H1 (cell line): Measurements from ENCODE around the gene HORMAD2. TPM values are rescaled to one million over a fixed set of nuclear protein-coding genes. Genes with fewer than 3 reads are reported as not detected.

Experiments used
- CTCF ChIA-PET: fragments of 300-600 bp; sonication (Branson Sonifier 250); formaldehyde crosslinking; loops from one replicate; lab custom pipeline; 2021; ENCODE audit not compliant: partially characterized antibody; lab: Charles Lee
- POLR2A ChIA-PET: fragments of 300-600 bp; sonication (Branson Sonifier 250); formaldehyde crosslinking; loops from one replicate; lab custom pipeline; 2021; ENCODE audit warnings: inconsistent platforms; ENCODE audit not compliant: partially characterized antibody; lab: Charles Lee
- DNase-seq, 2 experiments: peaks; one replicate each; pipeline versions ENCODE4 v3.0.0 to v3.0.0-alpha.2; 2010 to 2022; ENCODE audit warnings: low spot score in 2 of 2, low read depth in 1 of 2, mixed read lengths in 1 of 2
- FAIRE-seq: peaks from 2 replicates; lab custom pipeline; 2011; peaks lifted over from hg19 to GRCh38; lab: Jason Lieb, UNC
- H2AFZ ChIP-seq: 2 replicates; pipeline ENCODE4 v1.8.1; 2012; ENCODE audit warnings: low read length, inconsistent platforms
- H2AK5ac ChIP-seq: 2 replicates; pipeline ENCODE4 v1.6.1; 2013; ENCODE audit warnings: low read depth, low read length
- H2BK120ac ChIP-seq: replicated peaks from 2 replicates; pipeline ENCODE3; 2013; ENCODE audit warnings: low read depth, low read length, inconsistent platforms
- H2BK12ac ChIP-seq: 2 replicates; pipeline ENCODE4 v1.6.1; 2013; ENCODE audit warnings: low read depth, low read length
- H2BK15ac ChIP-seq: 2 replicates; pipeline ENCODE4 v1.6.1; 2013; ENCODE audit warnings: low read length
- H2BK20ac ChIP-seq: 2 replicates; pipeline ENCODE4 v1.6.1; 2013; ENCODE audit warnings: low read length
- H2BK5ac ChIP-seq: 2 replicates; pipeline ENCODE4 v1.6.1; 2013; ENCODE audit warnings: low read depth, low read length
- H3K14ac ChIP-seq: 2 replicates; pipeline ENCODE4 v1.6.1; 2013; ENCODE audit warnings: inconsistent platforms; ENCODE audit not compliant: insufficient read length
- H3K18ac ChIP-seq: 2 replicates; pipeline ENCODE4 v1.6.1; 2013; ENCODE audit warnings: low read length; ENCODE audit errors: extremely low read depth
- H3K23ac ChIP-seq: 2 replicates; pipeline ENCODE4 v1.6.1; 2013; ENCODE audit warnings: inconsistent platforms; ENCODE audit not compliant: insufficient read length
- H3K23me2 ChIP-seq: 2 replicates; pipeline ENCODE4 v1.6.1; 2013; ENCODE audit warnings: low read depth, low read length
- H3K27ac ChIP-seq: 2 replicates; pipeline ENCODE4 v1.6.1; 2011; ENCODE audit warnings: low read depth, low read length, inconsistent platforms
- H3K27me3 ChIP-seq, 4 experiments: replicated peaks in 1 of 4; 1 replicate in 1 of 4; 2 replicates in 3 of 4; pipeline versions ENCODE4 v1.6.1 to v1.8.1; 2011 to 2013; ENCODE audit warnings: low read length in 3 of 4, mild to moderate bottlenecking in 3 of 4, inconsistent platforms in 2 of 4, mixed read lengths in 2 of 4, moderate library complexity in 1 of 4; ENCODE audit not compliant: control insufficient read depth in 3 of 4, insufficient read depth in 3 of 4; ENCODE audit errors: extremely low read depth in 1 of 4
- H3K36me3 ChIP-seq, 4 experiments: 2 replicates each; pipeline versions ENCODE4 v1.6.1 to v1.8.1; 2011 to 2013; ENCODE audit warnings: mild to moderate bottlenecking in 4 of 4, low read length in 3 of 4, moderate library complexity in 2 of 4, control low read depth in 1 of 4, inconsistent platforms in 1 of 4; ENCODE audit not compliant: insufficient read depth in 4 of 4, control insufficient read depth in 2 of 4
- H3K4ac ChIP-seq: replicated peaks from 2 replicates; pipeline ENCODE3; 2013; ENCODE audit warnings: low read length, low read depth, mixed read lengths, inconsistent platforms; ENCODE audit not compliant: insufficient read length
- H3K4me1 ChIP-seq, 4 experiments: replicated peaks in 1 of 4; 1 replicate in 1 of 4; 2 replicates in 3 of 4; pipeline versions ENCODE4 v1.6.1 to v1.8.1; 2011 to 2013; ENCODE audit warnings: low read length in 3 of 4, inconsistent platforms in 2 of 4, mixed read lengths in 1 of 4; ENCODE audit not compliant: insufficient read depth in 4 of 4, control insufficient read depth in 3 of 4
- H3K4me2 ChIP-seq, 2 experiments: 2 replicates each; pipeline versions ENCODE4 v1.6.1 to v1.8.1; 2011 to 2013; ENCODE audit warnings: low read depth in 2 of 2, low read length in 2 of 2, control low read depth in 1 of 2, inconsistent platforms in 1 of 2, mild to moderate bottlenecking in 1 of 2; ENCODE audit not compliant: insufficient read depth in 1 of 2
- H3K4me3 ChIP-seq, 4 experiments: fragments of 200-600, 300-600 bp in 1 of 4; sonication (generic), shearing (Covaris generic), sonication (Bioruptor Twin) in 1 of 4; 2 replicates each; pipeline versions ENCODE4 v1.5.1 to v1.8.1; 2011 to 2016; ENCODE audit warnings: low read length in 4 of 4, low read depth in 3 of 4, control low read depth in 2 of 4, inconsistent platforms in 2 of 4, mild to moderate bottlenecking in 2 of 4, mixed read lengths in 1 of 4, moderate library complexity in 1 of 4; ENCODE audit not compliant: insufficient read depth in 2 of 4; ENCODE audit errors: extremely low read depth in 1 of 4
- H3K56ac ChIP-seq: replicated peaks from 2 replicates; pipeline ENCODE3; 2013; ENCODE audit warnings: low read depth, mild to moderate bottlenecking, mixed read lengths, low read length, inconsistent platforms; ENCODE audit not compliant: insufficient read length
- H3K79me1 ChIP-seq: 2 replicates; pipeline ENCODE4 v1.6.1; 2013; ENCODE audit warnings: low read depth, low read length, control low read depth
- H3K79me2 ChIP-seq, 2 experiments: 2 replicates each; pipeline versions ENCODE4 v1.6.1 to v1.8.1; 2012 to 2013; ENCODE audit warnings: low read length in 2 of 2, mild to moderate bottlenecking in 2 of 2, inconsistent platforms in 1 of 2; ENCODE audit not compliant: insufficient read depth in 2 of 2, control insufficient read depth in 1 of 2
- H3K9ac ChIP-seq, 4 experiments: replicated peaks in 1 of 4; 1 replicate in 1 of 4; 2 replicates in 3 of 4; pipeline versions ENCODE4 v1.6.1 to v1.8.1; 2011 to 2013; ENCODE audit warnings: low read depth in 3 of 4, low read length in 3 of 4, control low read depth in 2 of 4, mild to moderate bottlenecking in 2 of 4, moderate library complexity in 2 of 4, inconsistent platforms in 1 of 4; ENCODE audit errors: extremely low read depth in 1 of 4
- H3K9me3 ChIP-seq, 2 experiments: 2 replicates each; pipeline versions ENCODE4 v1.6.1 to v1.8.1; 2012 to 2013; ENCODE audit warnings: mild to moderate bottlenecking in 2 of 2, moderate library complexity in 2 of 2, control low read depth in 1 of 2, inconsistent platforms in 1 of 2, low read depth in 1 of 2, low read length in 1 of 2, mixed read lengths in 1 of 2; ENCODE audit not compliant: insufficient read depth in 2 of 2
- H4K20me1 ChIP-seq, 2 experiments: replicated peaks in 1 of 2; 2 replicates each; pipeline versions ENCODE3 to v1.8.1; 2011 to 2013; ENCODE audit warnings: inconsistent platforms in 2 of 2, low read length in 2 of 2, mild to moderate bottlenecking in 1 of 2; ENCODE audit not compliant: insufficient read depth in 2 of 2, control insufficient read depth in 1 of 2
- H4K5ac ChIP-seq: 2 replicates; pipeline ENCODE4 v1.6.1; 2013; ENCODE audit warnings: low read length, low read depth, mixed read lengths, inconsistent platforms; ENCODE audit not compliant: insufficient read length
- H4K8ac ChIP-seq: 2 replicates; pipeline ENCODE4 v1.8.0; 2013; ENCODE audit warnings: mild to moderate bottlenecking, moderate library complexity, low read length, inconsistent platforms; ENCODE audit not compliant: insufficient read depth; ENCODE audit errors: extremely low read depth
- H4K91ac ChIP-seq: replicated peaks from 2 replicates; pipeline ENCODE3; 2013; ENCODE audit warnings: low read length, mixed read lengths, inconsistent platforms; ENCODE audit not compliant: insufficient read length
- CHD1 ChIP-seq: IDR thresholded peaks from 2 replicates; pipeline ENCODE4 v1.6.1; 2012; ENCODE audit warnings: low read depth, low read length, improper control_type of control experiment
- GTF2F1 ChIP-seq: IDR thresholded peaks from 2 replicates; pipeline ENCODE4 v1.6.1; 2012; ENCODE audit warnings: low read depth, low read length, improper control_type of control experiment, borderline replicate concordance
- HDAC2 ChIP-seq, 2 experiments: fragments of 300-600 bp in 1 of 2; sonication (generic) in 1 of 2; IDR thresholded peaks; 2 replicates each; pipeline ENCODE4 v1.6.1; 2011 to 2012; ENCODE audit warnings: low read depth in 2 of 2, low read length in 2 of 2, mild to moderate bottlenecking in 2 of 2, moderate library complexity in 2 of 2, borderline replicate concordance in 1 of 2, inconsistent platforms in 1 of 2
- SAP30 ChIP-seq: fragments of 300-600 bp; sonication (generic); IDR thresholded peaks from 2 replicates; pipeline ENCODE4 v1.7.1; 2012; ENCODE audit warnings: low read length, moderate library complexity, mild to moderate bottlenecking, inconsistent platforms; ENCODE audit not compliant: insufficient read depth, insufficient replicate concordance
- SP1 ChIP-seq: IDR thresholded peaks from 2 replicates; pipeline ENCODE4 v1.6.1; 2011; ENCODE audit warnings: low read depth, low read length
- SP4 ChIP-seq: IDR thresholded peaks from 2 replicates; pipeline ENCODE4 v1.6.1; 2012; ENCODE audit warnings: low read length, inconsistent platforms
- SUZ12 ChIP-seq: fragments of 200-600 bp; sonication (generic); IDR thresholded peaks from 2 replicates; pipeline ENCODE4 v1.6.1; 2012; ENCODE audit warnings: mild to moderate bottlenecking, inconsistent platforms, low read length, moderate library complexity, mixed read lengths
- WGBS, 2 experiments: shearing (Covaris generic) in 1 of 2; methylation state at CpG; one replicate each; pipeline versions ENCODE4 v1.1.6 to v1.1.7; 2013 to 2015; ENCODE audit warnings: low lambda C conversion rate in 2 of 2, mixed read lengths in 2 of 2, inconsistent platforms in 1 of 2, low coverage in 1 of 2, missing lambda C conversion rate in 1 of 2; ENCODE audit not compliant: insufficient replicate concordance in 2 of 2, insufficient coverage in 1 of 2, insufficient read length in 1 of 2; ENCODE audit errors: extremely low coverage in 1 of 2, missing lambda C conversion rate in 1 of 2; 5-methylcytosine and 5-hydroxymethylcytosine counted together
- polyA plus RNA-seq, 7 experiments: library from polyadenylated mRNA; depleted of rRNA in 3 of 7; stranded (reverse) in 5 of 7; unstranded in 2 of 7; fragments of >200 nt in 5 of 7; fragments of 200-250 nt in 2 of 7; gene quantifications; 1 replicate in 5 of 7; 2 replicates in 1 of 7; 4 replicates in 1 of 7; pipeline versions ENCODE4 v1.2.1 to v1.2.3, GENCODE V29; 2011 to 2013; ENCODE audit warnings: missing spikeins in 2 of 7, mixed read lengths in 2 of 7
- total RNA-seq: library from RNA; stranded (reverse); fragmentation: NEBNext Ultra II Directional; extraction: Animal tissue kit (Norgen Biotek cat#: 25700); gene quantifications from 2 replicates; pipeline ENCODE4 v1.2.1, GENCODE V29; 2021
- TF ChIP-seq, protein P1 (sequence below): IDR thresholded peaks from 2 replicates; pipeline ENCODE4 v1.6.1; 2012; ENCODE audit warnings: inconsistent platforms
- TF ChIP-seq, protein P2 (sequence below): IDR thresholded peaks from 2 replicates; pipeline ENCODE4 v1.6.1; 2011; ENCODE audit warnings: low read depth, mild to moderate bottlenecking, low read length; ENCODE audit not compliant: insufficient read depth

The HORMAD2 gene
- total and polyA plus RNA-seq, 2 of the 8 experiments (the other 6 are each of a cell fraction or from before 2014, with no cell fraction given): 0.03 TPM; not detected in 1

DNA sequence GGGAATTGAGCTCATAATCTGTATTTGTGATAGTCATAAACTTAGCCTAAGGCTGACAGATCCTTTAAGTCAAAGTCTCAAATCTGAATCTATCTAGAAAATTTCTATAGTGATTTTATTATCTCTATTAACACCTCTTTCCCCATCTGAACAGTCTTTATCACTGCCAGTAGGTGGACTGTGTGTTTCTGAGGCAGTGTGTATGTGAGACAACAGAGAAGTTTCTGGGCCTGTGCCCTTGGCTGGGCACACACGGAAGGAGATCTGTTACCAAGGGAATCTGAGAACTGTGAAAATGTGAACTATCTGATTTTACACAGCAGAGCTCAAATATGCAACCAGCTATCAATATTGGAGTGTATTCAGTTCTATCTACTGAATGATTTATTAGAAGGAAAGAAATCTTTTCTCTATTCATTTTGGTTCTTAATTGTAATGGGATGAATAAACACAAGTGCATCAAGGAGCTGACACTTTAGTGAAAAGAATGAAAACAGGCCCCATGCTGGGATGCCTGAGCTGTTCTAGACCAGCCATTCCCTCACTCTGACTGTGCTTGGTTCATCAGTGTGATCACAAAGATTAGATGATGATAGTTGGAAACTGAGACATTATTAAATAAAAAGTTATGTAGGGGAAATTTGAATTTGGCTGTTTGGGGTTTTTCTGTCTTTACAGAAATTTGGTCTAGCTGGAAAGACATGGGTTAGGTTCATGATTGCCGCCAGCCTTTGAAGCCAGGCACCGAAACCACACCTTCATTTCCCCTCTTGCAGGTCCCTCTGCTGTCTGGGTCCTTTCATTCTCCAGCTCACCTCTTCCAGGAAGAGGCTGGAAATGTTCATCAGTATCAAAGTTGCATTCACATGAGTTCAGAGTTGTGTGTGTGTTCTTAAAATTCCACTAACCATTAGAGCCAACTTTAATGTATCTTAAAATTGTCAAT lies 98.2 kb downstream of the HORMAD2 start:
- Histone ChIP-seq H4K91ac (no peak overlapping the region), H2AFZ (no peak overlapping the region), H4K8ac (no peak overlapping the region), H3K27me3 (no peaks in the 10 kb centered on the region; a peak in 1 of 7 replicates), H3K9ac (no peak overlapping the region), H3K14ac (no peak overlapping the region), H3K23ac (no peak overlapping the region), H3K18ac (no peak overlapping the region), H4K20me1 (no peaks in the 10 kb centered on the region), H2BK5ac (no peak overlapping the region), H3K4me2 (no peak overlapping the region), H4K5ac (no peak overlapping the region), H3K79me1 (no peaks in the 10 kb centered on the region), H3K27ac (no peak overlapping the region), H3K23me2 (no peaks in the 10 kb centered on the region), H3K79me2 (no peaks in the 10 kb centered on the region), H3K4me3 (no peak overlapping the region), H3K4me1 (no peaks in the 10 kb centered on the region), H3K36me3 (no peaks in the 10 kb centered on the region), H2BK20ac (no peak overlapping the region), H3K4ac (no peak overlapping the region), H2AK5ac (no peak overlapping the region), H3K56ac (no peak overlapping the region), H2BK120ac (no peak overlapping the region), H3K9me3 (no peaks in the 10 kb centered on the region), H2BK15ac (no peak overlapping the region), H2BK12ac (no peak overlapping the region)
- WGBS, 2 experiments: 93% methylated on average over 3 of the region's 3 CpGs; no CpG with 5 or more reads in 1 of the 2 experiments
- CTCF ChIA-PET: interaction anchor here (0.6 to 1.9 kb wide), 6 partner anchors 21 to 77 kb away, joined by 3 to 6 read pairs (median 4); no protein-coding TSS in a partner anchor
- no peak for DNase-seq
- POLR2A ChIA-PET: interaction anchor here (1.5 kb wide), 1 partner anchor 18 kb away, joined by 7 read pairs; no protein-coding TSS in a partner anchor
- FAIRE-seq: no peak
- TF ChIP-seq CHD1: no peak
- TF ChIP-seq SUZ12: no peak
- no peak for TF ChIP-seq GTF2F1
- no peak for TF ChIP-seq SAP30
- TF ChIP-seq, protein P1, sequence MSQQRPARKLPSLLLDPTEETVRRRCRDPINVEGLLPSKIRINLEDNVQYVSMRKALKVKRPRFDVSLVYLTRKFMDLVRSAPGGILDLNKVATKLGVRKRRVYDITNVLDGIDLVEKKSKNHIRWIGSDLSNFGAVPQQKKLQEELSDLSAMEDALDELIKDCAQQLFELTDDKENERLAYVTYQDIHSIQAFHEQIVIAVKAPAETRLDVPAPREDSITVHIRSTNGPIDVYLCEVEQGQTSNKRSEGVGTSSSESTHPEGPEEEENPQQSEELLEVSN: no peak
- TF ChIP-seq SP4: no peak
- no peak for TF ChIP-seq SP1
- TF ChIP-seq, protein P2, sequence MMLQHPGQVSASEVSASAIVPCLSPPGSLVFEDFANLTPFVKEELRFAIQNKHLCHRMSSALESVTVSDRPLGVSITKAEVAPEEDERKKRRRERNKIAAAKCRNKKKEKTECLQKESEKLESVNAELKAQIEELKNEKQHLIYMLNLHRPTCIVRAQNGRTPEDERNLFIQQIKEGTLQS: no peak
- no peak for TF ChIP-seq HDAC2 (IDR thresholded peaks at IDR 0.05; ENCODE audit: borderline replicate concordance in 1 of 2, low read depth in 2 of 2, low read length in 2 of 2)
